T1000 (cell line): ENCODE data around the gene TXNDC15.
A peak's percentile ranks its signal among the peaks of the same experiment; 100 is the strongest.
"Not testable (repeated sequence)": the region's sequence is repeated elsewhere in the genome, so short reads cannot be mapped to it uniquely, and the experiment has no call there.

ENCODE experiments used
- DNase-seq: peaks from one replicate; lab custom pipeline; 2025; ENCODE audit warnings: mixed read lengths; lab: John Stamatoyannopoulos, UW

TXNDC15 gene, protein sequence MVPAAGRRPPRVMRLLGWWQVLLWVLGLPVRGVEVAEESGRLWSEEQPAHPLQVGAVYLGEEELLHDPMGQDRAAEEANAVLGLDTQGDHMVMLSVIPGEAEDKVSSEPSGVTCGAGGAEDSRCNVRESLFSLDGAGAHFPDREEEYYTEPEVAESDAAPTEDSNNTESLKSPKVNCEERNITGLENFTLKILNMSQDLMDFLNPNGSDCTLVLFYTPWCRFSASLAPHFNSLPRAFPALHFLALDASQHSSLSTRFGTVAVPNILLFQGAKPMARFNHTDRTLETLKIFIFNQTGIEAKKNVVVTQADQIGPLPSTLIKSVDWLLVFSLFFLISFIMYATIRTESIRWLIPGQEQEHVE

DNA sequence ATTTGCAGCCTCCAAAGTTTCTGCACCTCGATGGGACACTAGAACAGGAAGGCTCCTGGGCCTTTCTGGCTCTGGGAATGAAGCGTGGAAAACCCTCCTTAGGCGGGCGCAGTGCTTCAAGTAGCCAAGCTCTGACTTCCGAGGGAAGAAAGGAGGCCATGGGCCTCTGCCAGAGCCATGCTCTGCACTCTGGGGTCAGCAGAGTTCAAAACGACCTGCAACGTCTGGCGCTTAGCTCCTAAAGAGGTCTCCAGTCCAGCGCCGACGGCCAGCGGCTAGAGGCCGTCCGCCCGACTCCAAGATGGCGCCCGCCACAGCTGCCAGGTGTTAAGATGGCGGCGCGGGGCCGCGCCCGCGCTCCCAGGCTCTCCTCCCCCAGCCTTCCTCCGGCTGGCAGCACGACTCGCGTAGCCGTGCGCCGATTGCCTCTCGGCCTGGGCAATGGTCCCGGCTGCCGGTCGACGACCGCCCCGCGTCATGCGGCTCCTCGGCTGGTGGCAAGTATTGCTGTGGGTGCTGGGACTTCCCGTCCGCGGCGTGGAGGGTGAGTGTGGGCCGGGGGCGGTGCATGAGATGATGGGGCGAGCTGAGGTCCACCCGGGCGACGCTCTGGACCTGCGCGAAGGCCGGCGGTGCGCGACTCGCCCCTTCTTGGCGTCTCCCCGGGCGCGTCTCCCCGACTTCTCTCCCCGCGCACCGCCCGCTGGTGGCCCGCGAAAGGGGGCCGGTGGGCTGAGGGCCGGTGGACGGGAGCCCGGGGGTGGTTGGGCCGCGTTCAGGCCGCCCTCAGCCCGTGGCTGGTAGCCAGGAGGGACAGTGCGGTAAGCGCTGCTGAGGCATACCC, at the start of gene TXNDC15:
Gene TXNDC15 (plus strand): TSS at position 385 of the 844 bp plus-strand sequence. CDS start 57 bp downstream, at position 442.
- DNase-seq, result peak; percentile 77

DNA sequence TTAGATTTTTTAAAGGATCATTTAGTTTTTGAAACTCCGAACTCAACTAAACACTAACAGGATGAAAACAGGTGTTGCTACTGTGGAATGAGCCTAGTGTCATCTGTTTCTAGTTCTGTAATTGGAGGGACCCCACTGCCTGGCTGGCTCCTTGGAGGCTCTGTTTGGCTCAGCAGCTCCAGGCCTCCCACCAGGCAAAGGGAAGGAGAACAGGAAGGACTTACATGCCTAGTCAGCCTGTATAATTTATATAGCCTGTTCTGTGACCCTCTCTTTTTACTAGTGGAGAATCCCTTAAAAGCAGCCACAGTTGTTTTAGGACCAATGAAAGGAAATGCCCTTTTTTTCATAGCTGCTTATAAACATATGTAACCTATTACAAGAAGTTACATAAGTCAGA, 49.5 kb upstream of the TXNDC15 start:
- DNase-seq, result no peak

DNA sequence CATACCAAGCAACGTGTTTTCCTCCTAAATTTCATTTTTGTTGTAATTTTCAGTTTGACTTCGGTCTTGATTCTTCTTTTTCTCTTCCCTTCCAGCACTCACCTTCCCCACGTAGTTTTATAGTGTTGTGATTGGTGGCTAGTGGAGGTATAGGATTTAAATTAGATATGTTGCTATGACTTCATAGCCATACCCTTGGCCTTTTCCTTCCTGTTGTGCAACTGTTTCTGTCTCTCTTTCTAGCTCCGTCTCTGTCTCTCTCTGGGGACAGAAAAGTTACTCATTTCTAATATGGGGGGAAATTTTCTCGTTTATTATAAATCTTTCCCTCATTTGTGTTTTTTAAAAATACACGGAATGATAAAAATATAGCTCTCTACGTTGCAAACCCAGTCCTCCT, 49.0 kb upstream of the TXNDC15 start:
- DNase-seq, result no peak

DNA sequence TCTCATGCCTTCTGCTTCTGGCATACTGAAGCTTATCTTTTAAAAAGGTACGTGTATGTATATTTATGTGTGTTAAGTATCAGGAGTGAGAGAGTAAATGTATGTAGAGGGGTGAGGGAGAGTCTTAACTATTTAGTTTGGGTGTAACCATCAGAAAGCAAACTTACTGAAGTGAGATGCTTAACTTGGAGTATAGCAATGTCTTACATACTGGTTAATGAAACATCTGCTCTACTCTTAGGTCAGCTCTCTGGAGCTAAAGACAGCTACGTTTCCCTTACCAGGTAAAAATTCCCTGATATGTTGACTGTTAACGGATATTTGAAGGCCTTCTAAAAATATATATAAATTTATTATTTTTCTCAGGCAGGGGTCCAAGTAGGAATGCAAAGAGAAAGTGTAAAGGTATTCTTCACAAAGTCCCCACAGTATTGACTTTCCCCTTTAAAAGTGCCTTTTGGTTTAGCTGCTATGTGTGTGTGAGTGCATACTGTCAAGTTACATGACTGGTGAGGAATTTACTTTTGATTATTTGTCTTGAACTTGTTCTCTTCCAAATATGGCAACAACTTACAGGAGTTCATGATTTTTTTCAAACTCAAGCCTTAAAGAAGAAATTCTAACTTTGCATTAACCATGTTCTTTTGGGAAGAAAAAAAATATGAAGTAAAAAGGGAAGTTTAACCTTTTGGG, 40.7 kb upstream of the TXNDC15 start:
- no peak for DNase-seq

DNA sequence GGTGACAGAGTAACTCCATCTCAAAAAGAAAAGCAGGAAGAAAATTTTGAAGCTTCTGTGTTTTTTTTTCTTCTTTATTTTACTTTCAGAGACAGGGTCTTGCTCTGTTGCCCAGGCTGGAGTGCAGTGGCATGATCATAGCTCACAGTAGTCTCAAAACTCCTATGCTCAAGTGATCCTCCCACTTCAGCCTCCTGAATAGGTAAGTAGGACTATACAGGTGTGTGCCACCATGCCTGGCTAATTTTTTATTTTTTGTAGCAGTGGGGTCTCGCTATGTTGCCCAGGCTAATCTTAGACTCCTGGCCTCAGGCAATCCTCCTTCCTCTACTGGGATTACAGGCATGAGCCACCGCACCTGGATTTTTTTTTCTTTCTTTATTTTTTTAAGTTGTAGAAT, 38.5 kb upstream of the TXNDC15 start:
- no peak for DNase-seq

DNA sequence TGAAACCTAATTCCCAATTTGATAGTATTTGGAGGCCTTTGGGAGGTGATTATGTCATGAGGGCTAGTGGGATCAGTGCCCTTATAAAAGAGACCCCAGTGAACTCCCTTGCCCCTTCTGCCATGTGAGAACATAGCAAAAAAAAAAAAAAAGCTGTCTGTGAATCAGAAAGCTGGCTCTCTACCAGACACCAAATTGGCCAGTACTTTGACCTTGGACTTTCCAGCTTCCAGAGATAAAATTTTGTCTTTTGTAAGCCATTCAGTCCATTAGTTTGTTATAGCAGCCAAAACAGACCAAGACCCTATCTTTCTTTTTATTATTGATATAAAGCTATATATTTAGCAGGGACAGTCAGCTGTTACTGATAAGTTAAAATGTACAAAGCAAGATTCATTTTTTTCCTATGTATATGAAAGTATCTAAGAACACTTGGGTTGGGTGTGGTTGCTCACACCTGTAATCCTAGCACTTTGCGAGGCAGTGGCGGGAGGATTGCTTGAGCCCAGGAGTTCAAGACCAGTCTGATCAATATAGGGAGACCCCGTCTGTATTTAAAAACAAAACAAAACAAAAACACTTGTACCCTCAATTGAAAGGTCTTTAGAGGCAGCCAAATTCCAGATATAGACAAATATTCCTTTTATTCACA, 36.5 kb upstream of the TXNDC15 start:
- no peak for DNase-seq

DNA sequence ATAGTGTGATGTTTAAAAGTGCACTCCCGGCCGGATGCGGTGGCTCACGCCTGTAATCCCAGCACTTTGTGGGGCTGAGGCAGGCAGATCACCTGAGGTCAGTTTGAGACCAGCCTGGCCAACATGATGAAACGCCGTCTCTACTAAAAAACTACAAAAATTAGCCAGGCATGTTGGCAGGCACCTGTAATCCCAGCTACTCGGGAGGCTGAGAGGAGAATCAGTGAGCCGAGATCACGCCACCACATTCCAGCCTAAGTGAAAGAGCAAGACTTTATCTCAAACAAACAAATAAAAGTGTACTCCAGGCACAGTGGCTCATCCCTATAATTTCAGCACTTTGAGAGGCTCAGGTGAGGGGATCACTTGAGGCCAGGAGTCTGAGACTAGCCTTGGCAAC, 35.8 kb upstream of the TXNDC15 start:
- not testable (repeated sequence) for DNase-seq

DNA sequence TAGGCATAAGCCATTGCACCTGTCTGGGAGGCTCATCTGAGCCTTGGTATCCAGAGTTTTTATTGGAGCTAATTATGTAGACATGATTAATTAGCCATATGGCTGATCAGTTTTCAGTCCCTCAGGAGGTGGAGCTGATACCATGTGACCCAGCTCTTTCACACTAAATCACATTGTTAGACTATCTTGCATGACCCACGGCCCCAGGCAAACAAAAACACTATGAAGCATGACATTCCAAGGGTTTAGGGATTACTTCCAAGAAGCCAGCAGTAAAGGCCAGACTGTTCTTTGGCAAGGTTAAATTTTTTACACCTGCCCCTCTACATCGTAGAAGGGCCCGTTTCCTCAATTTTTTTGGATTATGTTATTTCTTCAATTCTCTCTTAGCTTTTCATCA, 33.4 kb upstream of the TXNDC15 start:
- DNase-seq, result no peak

DNA sequence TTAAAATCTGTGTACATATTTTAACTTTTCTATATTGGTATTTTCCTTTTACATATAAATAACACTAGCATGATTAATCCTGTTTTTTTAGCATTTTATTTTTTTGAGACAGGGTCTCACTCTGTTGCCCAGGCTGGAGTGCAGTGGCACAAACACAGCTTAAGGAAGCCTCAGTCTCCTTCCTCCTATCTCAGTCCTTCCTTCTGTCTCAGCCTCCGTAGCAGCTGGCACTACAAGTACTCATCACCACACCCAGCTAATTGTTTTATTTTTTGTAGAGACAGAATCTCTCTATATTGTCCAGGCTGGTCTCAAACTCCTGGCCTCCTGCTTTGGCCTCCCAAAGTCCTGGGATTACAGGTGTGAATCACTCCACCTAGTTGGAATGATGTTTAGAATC, 29.9 kb upstream of the TXNDC15 start:
- no peak for DNase-seq

DNA sequence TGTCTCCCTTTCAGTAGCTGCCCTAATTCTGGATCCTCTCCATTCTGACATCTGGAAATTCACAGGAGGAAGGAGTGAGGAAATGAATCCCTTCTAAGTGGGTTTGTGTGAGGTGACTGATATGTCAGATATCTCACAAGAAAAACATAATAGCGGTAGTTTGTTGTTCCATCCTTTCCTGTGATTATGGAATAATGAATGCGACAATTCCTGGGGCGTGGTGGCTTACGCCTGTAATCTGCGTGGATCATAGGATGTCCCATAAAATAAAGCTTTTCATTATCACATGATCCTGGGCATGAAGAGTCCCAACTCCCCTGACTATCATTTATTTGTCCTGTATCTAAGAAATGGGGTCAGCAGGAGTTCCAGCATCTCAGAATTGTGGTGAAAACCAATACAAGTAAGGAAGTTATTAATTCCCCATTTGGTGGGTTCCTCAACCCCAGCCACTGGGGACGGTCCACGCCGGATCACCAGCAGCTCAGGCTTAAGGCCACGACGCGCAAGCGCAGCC, 28.8 kb upstream of the TXNDC15 start:
- no peak for DNase-seq

DNA sequence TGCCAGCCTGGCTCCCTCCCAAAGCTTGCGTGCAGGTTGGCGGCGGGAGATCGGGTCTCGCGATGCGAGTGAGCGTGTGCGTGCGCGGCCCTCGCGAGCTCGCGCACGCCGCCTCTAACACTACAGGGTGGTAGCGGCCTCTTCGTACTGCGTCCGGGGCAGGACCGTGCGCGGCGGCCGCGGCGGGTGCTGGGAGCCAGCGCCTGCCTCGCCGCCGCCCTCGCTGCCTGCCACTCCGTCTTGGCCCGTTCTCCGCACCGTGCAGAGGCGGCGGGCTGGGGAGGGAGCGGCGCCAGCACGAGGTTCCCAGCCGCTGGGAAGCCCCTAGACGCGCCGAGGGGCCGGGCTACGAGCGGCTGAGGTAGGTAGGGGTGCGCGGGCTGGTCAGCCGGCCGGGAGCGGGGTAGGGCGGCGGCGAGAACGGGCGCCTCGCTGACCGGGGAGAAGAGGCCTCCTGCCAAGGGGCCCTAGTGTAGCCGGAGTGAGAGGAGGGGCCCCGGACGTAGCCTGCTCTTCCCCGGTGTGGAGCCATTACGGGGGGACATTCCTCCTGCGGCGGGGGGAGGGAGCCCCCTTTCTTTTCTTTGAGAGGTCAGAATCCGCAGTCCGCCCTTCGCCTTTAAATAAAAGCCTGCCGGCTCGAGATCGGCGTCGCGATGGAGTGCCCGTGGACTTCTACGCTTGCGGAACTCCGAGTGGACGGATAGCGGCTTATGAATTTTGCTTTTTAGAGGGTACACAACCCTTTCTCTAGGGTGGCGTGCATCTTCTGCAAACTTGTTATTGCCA, 28.1 kb upstream of the TXNDC15 start, which contains the start of gene C5orf24:
Gene C5orf24 (plus strand): TSS at position 117 of the 789 bp plus-strand sequence. CDS start 8,933 bp downstream, outside the sequence.
- DNase-seq, result peak; percentile 87

DNA sequence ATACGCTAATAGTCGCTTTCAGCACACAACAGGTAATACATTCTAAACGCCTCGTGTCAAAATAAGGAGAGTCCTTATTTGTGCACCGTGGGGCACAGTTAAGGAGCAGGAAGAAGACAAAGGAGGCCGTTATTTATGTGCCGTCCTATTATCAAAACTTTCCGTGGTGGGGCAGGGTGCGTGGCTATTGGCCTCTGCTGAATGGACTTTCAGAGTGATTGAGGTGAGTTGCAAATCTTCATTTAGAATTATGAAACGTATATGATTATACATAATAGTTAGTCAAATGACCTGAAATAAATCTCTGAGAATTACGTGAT, 27.6 kb upstream of the TXNDC15 start:
- no peak for DNase-seq

DNA sequence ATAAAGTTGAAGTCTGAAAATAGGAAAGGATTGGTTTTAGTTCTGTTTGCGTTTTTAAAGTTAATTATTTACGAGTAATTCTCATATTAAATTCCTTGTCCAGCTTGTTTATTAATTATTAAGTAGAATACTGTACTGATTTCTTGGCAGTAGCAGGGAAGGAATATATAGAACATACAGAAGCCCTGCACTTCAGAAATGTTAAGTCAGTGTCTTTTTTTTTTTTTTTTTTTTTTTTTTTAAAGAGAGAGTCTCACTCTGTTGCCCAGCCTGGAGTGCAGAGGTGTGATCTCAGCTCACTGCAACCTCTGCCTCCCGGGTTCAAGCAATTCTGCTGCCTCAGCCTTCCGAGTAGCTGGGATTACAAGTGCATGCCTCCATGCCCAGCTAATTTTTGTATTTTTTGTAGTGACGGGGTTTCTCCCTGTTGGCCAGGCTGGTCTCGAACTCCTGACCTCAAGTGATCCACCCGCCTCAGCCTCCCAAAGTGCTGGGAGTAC, 24.7 kb upstream of the TXNDC15 start:
- not testable (repeated sequence) for DNase-seq

DNA sequence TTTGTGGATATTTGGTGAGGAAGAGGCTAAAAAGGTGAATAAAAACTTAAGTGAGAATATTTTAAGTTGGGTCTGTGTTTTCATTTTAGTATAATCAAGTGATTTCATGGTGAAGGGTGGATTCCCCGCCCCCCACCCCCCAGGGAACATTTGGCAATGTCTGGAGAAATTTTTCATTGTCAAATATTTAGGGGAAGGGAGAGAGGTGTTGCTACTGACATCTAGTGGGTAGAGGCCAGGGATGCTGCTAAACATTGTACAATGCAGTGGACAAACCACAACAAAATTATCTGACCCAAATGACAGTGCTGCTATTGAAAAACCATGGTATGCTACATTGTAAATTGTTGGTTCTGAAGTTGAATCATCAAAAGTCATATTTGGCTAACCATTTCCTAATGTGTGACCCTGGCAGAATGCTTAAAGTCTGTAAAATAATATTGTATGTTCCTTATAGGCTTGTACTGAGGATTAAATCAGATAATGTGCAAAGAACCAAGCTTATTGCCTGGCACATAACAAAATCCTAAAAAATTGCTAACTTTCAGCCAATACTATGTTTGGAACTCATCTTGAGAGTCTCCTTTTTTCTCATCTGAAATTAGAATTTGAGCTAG, 22.8 kb upstream of the TXNDC15 start:
- no peak for DNase-seq

DNA sequence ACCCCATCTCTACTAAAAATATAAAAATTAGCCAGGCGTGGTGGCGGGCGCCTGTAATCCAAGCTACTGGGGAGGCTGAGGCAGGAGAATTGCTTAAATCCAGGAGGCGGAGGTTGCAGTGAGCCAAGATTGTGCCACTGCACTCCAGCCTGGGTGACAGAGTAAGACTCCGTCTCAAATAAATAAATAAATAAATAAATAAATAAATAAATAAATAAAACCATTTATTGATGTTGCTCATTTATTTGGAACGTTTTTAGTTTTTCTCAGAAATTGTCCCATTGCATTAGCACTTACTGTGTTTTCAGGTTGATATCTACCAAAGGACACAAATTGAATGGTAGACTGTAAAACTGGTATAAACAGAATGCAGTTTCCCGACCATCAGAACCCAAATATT, 17.7 kb upstream of the TXNDC15 start:
- not testable (repeated sequence) for DNase-seq

DNA sequence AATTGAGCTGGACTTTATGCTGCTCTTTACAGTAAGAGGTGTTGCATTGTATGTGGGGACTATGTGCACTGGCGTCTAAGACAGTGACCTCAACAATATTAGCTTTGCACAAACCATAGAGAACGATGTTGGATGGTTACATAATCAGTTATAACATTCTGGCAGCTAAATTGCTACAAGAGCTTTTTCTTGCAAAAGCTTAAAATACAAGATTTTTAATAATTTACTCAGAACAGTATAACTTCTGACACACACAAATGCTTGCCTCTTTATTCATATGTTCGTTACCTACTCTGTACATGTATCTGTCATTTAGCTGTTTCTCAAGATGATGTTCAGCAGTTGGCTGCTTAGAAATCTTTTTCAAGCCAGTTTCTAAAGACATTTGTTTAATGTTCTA, 16.8 kb upstream of the TXNDC15 start:
- DNase-seq, result no peak

DNA sequence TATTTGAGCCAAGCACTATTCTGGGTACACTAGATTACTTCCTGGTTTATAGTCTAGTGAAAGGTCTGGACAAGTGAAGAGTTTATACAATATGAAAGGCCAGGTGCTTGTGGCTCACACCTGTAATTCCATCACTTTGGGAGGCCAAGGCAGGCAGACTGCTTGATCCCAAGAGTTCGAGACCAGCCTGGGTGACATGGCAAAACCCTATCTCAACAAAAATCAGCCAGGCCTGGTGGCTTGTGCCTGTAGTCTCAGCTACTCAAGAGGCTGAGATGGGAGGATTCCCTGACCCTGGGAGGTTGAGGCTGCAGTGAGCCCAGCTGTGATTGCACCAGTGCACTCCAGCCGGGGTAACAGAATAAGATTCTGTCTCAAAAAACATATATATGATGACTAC, 9.5 kb upstream of the TXNDC15 start:
- no peak for DNase-seq

DNA sequence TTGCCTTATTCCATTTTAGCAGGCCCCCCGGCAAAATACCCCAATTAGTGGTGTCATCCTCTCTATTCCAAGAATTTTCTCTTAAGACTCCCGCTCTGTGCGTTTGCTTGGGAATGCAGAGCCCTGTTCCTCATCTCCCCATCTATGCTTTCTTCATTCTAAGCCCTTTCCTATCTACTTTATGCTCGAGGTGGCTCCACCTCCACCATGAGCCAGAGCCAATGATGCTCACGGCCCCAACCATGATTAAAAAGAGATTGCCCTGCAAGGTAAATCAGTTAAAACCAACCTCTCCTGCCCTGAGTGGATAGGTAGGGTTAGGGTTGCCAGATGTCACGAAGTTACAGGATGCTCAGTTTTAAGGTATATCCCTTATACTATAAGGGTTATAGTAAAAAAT, 677 bp upstream of the TXNDC15 start:
- DNase-seq, result no peak

DNA sequence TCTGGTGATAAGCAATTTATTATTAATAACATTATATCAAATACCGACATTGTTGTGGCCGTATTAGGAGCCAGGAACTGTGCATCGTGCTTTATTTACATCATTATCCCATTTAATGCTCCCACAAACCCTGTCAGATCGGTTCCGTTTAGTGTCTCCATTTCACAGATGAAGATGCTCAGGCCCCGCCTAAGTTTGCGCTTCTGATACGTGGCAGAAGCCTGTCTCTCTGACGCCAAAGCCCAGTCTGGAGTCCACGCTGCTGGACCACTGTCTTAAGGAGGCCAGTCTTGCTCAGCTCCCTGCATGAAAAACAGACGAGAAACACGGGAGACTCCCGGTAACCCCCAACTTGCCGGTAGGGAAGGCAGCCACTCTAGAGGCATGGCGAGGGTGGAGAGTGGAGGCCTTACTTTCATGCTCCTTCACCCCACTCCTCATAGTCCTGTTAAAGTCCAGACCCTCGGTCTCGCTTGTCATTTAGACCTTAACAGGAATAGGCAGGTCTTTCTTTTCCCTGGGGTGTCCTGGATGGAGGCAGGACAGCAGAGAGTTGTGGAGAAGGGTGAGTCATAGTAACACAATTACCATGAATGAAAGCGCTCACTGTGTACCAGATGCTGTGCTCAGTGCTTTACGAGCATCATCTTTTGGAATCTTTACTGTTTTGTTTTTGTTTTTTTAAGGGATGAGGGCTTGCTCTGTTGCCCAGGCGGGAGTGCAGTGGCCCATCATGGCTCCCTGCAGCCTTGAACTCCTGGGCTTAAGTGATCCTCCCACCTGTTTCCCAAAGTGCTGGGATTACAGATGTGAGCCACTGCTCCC, 872 bp downstream of the TXNDC15 start:
- DNase-seq, result peak; percentile 10

DNA sequence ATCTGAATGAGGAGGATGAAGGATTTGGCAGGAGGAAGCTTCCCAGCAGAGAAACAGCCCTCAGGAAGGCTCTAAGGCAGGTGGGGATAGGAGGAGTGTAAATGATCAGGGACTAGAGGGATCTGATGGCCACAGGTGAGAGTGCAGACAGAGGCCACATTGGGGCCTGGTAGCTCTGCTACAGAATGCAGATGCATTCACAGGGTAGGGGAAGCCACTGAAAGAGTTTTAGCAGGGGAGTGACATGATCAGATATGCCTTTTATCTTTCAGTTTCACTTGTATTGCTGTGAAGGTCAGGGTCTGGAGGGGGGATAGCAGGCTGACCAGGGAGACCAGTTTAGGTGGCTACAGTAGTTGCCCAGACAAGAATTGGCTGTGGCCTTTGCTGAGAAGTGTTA, 3.0 kb downstream of the TXNDC15 start:
- no peak for DNase-seq
